NT2/D1 (cell line): ENCODE measurements around the gene RALGAPB.
"Not testable (repeated sequence)": the region's sequence is repeated elsewhere in the genome, so short reads cannot be mapped to it uniquely, and the experiment has no call there.

Experiments
- SUZ12 ChIP-seq: IDR thresholded peaks from 2 replicates; pipeline ENCODE4 v1.6.1; 2011; ENCODE audit not compliant: insufficient read length, insufficient read depth; ENCODE audit errors: extremely low read depth
- YY1 ChIP-seq: IDR thresholded peaks from 2 replicates; pipeline ENCODE4 v1.6.1; 2011; ENCODE audit not compliant: insufficient read length, insufficient read depth
- ZNF274 ChIP-seq: IDR thresholded peaks from 2 replicates; pipeline ENCODE4 v1.6.1; 2011; ENCODE audit warnings: mild to moderate bottlenecking, low read depth, low read length

DNA sequence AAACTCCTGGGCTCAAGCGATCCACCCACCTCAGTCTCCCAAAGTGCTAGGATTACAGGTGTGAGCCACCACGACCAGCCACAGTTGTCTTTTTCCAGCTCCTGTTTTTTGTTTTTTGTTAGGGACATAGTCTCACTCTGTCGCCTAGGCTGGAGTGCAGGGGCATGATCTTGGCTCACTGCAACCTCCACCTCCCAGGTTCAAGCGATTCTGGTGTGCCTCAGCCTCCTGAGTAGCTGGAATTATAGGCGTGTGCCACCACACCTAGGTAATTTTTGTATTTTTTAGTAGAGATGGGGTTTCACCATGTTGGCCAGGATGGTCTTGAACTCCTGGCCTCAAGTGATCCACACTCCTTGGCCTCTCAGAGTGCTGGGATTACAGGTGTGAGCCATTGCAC is 39.8 kb upstream of the RALGAPB start:
- not testable (repeated sequence) for TF ChIP-seq YY1, ZNF274, SUZ12
